Measurements from ENCODE around the gene SLC6A4.
"Not testable (repeated sequence)": the region's sequence is repeated elsewhere in the genome, so short reads cannot be mapped to it uniquely, and the experiment has no call there.

The SLC6A4 gene

GRCh38 chr17:30238387-30239088 lies 3.0 kb upstream of the SLC6A4 start:
- no peak for DNase-seq

DNA sequence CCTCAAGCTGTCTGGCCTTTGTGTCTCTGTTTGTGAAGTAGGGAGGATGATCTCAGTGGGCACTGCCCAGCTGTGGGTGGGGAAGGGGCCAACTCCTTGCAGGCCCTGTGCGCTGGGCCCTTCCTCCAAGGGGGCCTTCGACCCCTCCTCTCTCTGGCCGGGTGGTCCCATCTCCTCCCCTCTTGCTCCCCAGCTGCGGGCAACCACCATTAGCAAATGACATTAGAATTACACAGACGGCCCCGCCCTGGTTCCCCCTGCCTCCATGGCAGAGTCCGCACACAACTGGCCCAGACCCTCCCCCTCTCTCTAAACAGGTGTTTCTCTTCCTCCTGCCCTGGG lies 2.5 kb upstream of the SLC6A4 start:
- no peak for DNase-seq

- DNase-seq: no peak
These were observed 2.0 kb upstream of the SLC6A4 start for GRCh38 chr17:30237296-30238002.

- DNase-seq: no peak
These were observed 1.3 kb upstream of the SLC6A4 start for GRCh38 chr17:30236766-30237165.

GRCh38 chr17:30236297-30236624 lies 764 bp upstream of the SLC6A4 start:
- no peak for DNase-seq

GRCh38 chr17:30234964-30235363 lies 533 bp downstream of the SLC6A4 start:
- DNase-seq: peak; percentile 10 to 16

DNA sequence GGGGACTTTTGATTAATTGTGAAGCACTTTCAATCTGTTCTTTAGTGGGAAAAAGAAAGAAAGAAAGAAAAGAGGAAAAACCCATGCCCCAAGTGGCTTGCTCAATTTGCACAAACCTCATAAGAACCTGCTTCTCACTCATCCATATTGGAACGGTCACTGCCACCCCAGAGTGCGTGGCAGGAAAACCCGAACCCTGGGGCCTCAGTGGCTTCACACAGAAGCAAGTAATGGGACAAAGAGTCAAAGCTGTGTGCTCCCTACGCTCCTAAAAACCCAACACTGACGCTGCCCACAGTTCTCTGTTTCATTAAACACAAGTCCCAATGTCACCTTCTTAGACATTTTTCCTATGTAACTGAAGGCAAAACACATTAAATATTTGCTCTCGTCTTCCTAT lies 1.2 kb downstream of the SLC6A4 start:
- DNase-seq: no peak

- DNase-seq: no peak
These were observed 2.6 kb downstream of the SLC6A4 start for GRCh38 chr17:30232824-30233427.

DNA sequence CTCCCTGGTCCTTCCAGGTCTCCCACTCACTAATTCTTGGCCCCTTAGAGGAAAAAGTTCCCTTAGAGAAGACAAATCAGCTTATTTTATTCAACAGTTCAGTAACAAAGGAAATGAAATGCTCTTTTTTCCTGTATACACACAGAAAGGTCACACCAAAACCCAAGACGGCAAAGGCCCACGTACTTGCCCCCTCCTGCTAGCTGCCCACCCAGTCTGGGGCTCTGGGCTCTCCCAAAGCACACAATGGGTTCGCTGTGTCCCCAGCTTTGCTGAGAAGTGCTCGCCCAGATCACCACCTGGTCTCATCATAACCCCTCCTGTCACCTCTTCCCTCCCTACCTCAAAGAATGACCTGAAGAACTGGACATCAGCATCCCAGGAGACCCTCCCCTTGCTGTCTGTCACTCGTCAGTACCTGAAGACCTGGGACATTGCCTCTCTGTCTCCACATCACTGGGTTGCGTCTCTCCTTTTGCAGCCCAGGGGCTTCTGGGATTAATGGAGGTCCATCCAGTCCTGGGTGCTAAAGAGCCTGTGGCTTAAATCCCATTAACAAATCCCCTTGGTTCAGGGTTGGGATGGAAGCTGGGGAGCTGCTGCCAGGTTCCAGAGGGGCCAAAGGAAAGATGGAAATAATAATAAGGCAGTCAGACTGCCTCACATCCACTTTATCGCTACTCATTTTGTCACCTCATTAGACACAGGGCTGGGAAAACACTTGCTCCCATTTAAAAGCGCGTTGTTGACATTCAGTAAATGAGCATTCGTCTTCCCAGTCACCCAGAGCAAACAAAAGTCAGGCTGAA lies 3.3 kb downstream of the SLC6A4 start:
- DNase-seq: no peak

DNA sequence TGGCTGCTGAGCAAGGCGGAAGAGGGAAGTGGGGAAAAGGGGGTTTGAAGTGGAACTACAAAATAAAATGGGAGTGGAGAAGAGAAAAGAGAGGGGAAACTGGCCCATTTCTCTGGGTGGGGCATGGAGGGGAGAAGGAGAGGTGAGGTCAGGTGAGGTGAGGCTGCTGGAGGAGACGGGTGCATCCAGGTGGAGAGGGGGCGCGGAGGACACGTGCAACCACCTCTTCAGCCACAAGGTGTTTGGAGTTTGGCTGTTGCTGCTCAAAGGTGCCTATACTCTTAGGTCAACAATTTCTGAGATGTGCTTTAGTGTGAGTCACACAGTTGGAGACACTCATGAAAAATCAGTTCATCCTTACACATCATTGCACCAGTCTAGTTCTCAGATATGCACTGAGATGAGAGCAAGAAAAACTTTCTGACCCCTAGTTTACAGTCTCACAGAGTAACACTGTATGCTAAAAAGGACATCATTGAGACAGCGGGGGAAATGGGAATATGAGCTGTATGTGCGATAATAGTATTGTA lies 4.8 kb downstream of the SLC6A4 start:
- no peak for DNase-seq

GRCh38 chr17:30230009-30230408 lies 5.5 kb downstream of the SLC6A4 start:
- not testable (repeated sequence) for DNase-seq

- DNase-seq: no peak
These were observed 6.5 kb downstream of the SLC6A4 start for GRCh38 chr17:30229012-30229411.

- no peak for DNase-seq
These were observed 7.5 kb downstream of the SLC6A4 start for GRCh38 chr17:30228011-30228410.

DNA sequence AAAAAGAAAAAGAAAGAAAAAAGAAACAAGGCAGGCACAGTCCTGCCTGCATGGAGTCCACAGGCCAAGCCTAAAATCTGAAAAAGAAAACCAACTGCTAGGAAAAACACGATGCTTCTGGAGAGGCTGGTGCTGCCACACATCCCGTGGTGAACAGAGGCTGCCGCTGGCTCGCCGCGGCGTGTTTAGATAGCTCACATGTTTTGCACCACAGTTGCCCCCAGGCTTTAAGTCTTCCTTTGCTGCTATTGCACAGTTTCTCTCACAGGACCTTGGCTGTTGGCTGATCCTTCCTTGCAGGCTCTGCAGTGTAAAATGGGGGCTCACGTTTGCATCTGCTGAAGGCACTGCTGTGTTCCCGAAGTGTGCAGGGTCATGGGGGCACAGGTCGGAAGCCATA lies 8.6 kb downstream of the SLC6A4 start:
- no peak for DNase-seq

- DNase-seq: no peak
These were observed 9.5 kb downstream of the SLC6A4 start for GRCh38 chr17:30225919-30226553.

DNA sequence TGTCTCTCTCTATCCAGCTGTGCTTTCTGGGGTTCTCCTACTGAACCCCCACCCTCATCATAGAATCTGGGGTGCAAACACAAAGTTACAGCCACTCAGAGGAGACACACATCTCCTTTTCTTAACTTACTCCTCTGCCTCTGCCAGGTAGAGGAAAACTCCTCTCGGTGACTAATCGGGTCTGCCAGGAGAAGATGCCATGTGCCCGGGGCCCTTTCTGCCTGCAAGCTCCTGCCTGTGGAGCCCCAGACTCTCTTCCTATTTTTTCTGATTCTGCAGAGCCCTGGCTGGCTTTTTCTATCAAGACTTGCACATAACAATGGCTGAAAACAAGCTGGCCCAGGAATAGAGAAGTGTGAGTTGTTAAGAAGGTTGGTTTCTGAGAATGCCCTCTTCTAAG lies 10.4 kb downstream of the SLC6A4 start:
- no peak for DNase-seq

GRCh38 chr17:30224419-30224960 lies 11.0 kb downstream of the SLC6A4 start:
- no peak for DNase-seq

GRCh38 chr17:30222721-30223175 lies 12.7 kb downstream of the SLC6A4 start:
- DNase-seq: no peak

DNA sequence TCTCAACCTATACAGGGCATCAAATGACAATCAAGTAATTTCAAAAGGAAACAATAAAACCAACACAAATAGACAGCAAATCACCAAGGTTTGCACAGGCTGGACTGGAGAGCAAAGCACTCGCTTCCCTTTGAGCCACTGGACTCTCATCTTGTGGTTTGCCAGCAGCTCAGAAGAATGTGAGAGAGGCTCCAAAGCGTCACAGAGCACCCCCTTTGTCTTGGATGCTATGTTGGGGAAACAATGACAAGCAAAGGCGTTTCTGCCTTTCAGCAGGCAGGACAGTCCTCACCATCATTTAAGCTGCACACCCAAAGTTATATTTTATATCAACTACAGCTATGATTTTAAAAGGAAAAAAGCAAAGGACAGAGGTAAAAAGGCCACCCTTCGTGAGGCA lies 13.2 kb downstream of the SLC6A4 start:
- no peak for DNase-seq

- no peak for DNase-seq
These were observed 14.2 kb downstream of the SLC6A4 start for GRCh38 chr17:30221346-30221745.

DNA sequence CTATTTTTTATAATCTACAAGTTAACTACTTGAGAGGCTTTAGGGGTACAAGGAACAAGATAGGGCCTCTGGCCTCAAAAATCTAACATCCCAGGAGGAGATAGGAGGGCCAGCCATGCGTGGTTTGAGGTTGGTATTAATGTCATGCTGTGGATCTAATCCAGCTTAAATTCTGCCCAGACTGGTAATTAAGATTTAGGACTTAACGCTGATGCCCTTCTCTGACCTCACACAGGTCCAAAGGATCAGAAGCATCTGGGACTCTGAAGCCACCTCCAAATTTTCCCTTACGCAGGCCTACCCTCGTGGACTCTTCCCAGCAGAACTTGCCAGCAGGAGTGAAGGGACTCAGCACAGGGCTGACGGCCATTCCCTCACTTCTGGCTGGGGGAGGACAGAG lies 15.1 kb downstream of the SLC6A4 start:
- DNase-seq: no peak

DNA sequence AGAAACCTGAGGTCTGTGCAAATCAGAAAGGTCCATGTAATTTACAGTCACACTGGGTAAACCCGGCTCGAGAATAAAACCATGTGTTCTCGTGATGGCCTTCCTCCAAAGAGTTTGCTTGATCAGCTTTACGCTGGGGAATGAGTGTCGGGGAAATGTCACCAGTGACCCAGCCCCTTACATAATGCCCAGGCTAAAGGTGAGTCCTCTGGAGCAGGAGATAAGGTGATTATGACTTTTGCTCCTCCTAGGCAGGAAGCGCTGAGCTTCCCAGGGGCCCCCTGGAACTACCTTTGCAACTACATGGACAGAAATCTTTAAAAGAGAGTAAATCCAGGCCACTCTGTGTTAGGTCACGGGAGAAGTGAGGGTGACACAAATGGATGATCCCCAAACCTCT lies 15.7 kb downstream of the SLC6A4 start:
- DNase-seq: no peak

- no peak for DNase-seq
These were observed 16.2 kb downstream of the SLC6A4 start for GRCh38 chr17:30219315-30219714.

All from NCI-H187 (cell line).